Thoracic aorta (tissue), 2 donors: Measurements from ENCODE around the gene CCDC172. TPM values are rescaled to one million over a fixed set of nuclear protein-coding genes. Genes with fewer than 3 reads are reported as not detected.

Source experiments
- ATAC-seq: fragments of 150-250 bp; one replicate; pipeline ENCODE4 v1.8.0; 2017; ENCODE audit warnings: low read depth; ENCODE audit not compliant: insufficient number of reproducible peaks, low FRiP score
- DNase-seq: peaks from one replicate; pipeline ENCODE4 v3.0.0-alpha.2; 2020; ENCODE audit warnings: low spot score
- H3K27ac ChIP-seq, 2 donors: fragments of 200-600 bp; sonication (generic); 1 replicate in 1 of 2; 2 replicates in 1 of 2; pipeline ENCODE4 v1.5.1; 2016; ENCODE audit warnings: mild to moderate bottlenecking in 2 of 2, moderate library complexity in 2 of 2
- H3K27me3 ChIP-seq: fragments of 200-600 bp; sonication (generic); replicated peaks from 2 replicates; pipeline ENCODE4 v1.6.0; 2016; ENCODE audit warnings: mild to moderate bottlenecking; ENCODE audit not compliant: insufficient read depth
- H3K36me3 ChIP-seq: fragments of 200-600 bp; sonication (generic); one replicate; pipeline ENCODE4 v1.5.1; 2016
- H3K4me1 ChIP-seq, 2 donors: fragments of 200-600 bp; sonication (generic); 1 replicate in 1 of 2; 2 replicates in 1 of 2; pipeline versions ENCODE4 v1.5.1 to v1.6.0; 2016; ENCODE audit warnings: low read depth in 2 of 2, mild to moderate bottlenecking in 1 of 2; ENCODE audit not compliant: control insufficient read depth in 1 of 2
- H3K4me3 ChIP-seq: fragments of 200-600 bp; sonication (generic); 2 replicates; pipeline ENCODE4 v1.5.1; 2016; ENCODE audit warnings: mild to moderate bottlenecking
- H3K9me3 ChIP-seq: fragments of 200-600 bp; sonication (generic); 2 replicates; pipeline ENCODE4 v1.5.1; 2016
- CTCF ChIP-seq: fragments of 200-600 bp; sonication (generic); IDR thresholded peaks from one replicate; pipeline ENCODE4 v1.5.1; 2019; ENCODE audit warnings: antibody characterized with exemption
- total RNA-seq, 2 donors: library from RNA; depleted of rRNA; stranded (reverse); fragments of >200 nt; gene quantifications; one replicate each; pipeline versions ENCODE4 v1.1.0 to v1.2.3, GENCODE V29; 2016

CCDC172 gene
- total RNA-seq, 2 donors from 2014 or later, result not detected

- no peak for TF ChIP-seq CTCF
Measured at GRCh38 chr10:116418389-116418788, 94.1 kb downstream of the CCDC172 start.

GRCh38 chr10:116421815-116422214, 97.6 kb downstream of the CCDC172 start:
- no peak for ATAC-seq
- no peak overlapping the region for H3K27ac ChIP-seq
- no peaks in the 10 kb centered on the region for H3K36me3 ChIP-seq
- no peak for DNase-seq
- TF ChIP-seq CTCF, result no peak
- H3K4me1 ChIP-seq, result no peaks in the 10 kb centered on the region
- no peaks in the 10 kb centered on the region for H3K9me3 ChIP-seq
- H3K4me3 ChIP-seq, result no peak overlapping the region
- H3K27me3 ChIP-seq, result no peaks in the 10 kb centered on the region

More at GRCh38 chr10:116418389-116418788, 94.1 kb downstream of the CCDC172 start:
- Histone ChIP-seq H3K4me1 (no peaks in the 10 kb centered on the region), H3K36me3 (no peaks in the 10 kb centered on the region), H3K27me3 (no peaks in the 10 kb centered on the region), H3K27ac (no peak overlapping the region), H3K9me3 (no peaks in the 10 kb centered on the region), H3K4me3 (no peak overlapping the region)
- DNase-seq (no peak), ATAC-seq (no peak)

- Histone ChIP-seq H3K4me3 (no peak within 1 kb of the TSS), H3K4me1 (no peaks in the 10 kb centered on the region), H3K27ac (no peak within 1 kb of the TSS), H3K27me3 (no peaks in the 10 kb centered on the region), H3K9me3 (no peaks in the 10 kb centered on the region), H3K36me3 (no peaks in the 10 kb centered on the region)
- DNase-seq (no peak), ATAC-seq (no peak)
- no peak for TF ChIP-seq CTCF
Measured at GRCh38 chr10:116427671-116428070, 103.4 kb downstream of the CCDC172 start, which contains the start of gene PNLIPRP3. TSS of gene PNLIPRP3 (plus strand) at chr10:116427847. CDS start at chr10:116428013, 166 bp downstream.

GRCh38 chr10:116429288-116429977, 105.2 kb downstream of the CCDC172 start:
- Histone ChIP-seq H3K4me1 (no peaks in the 10 kb centered on the region), H3K9me3 (no peaks in the 10 kb centered on the region), H3K27me3 (no peaks in the 10 kb centered on the region), H3K4me3 (no peak overlapping the region), H3K36me3 (no peaks in the 10 kb centered on the region), H3K27ac (no peak overlapping the region)
- TF ChIP-seq CTCF, result no peak
- DNase-seq (no peak), ATAC-seq (no peak)

Other genes with a start within 250 kb of the CCDC172 start
- gene GFRA1, start 51.2 kb upstream of the CCDC172 start, total RNA-seq, result 1 to 10 TPM; 5.8 to 9.3 TPM
- gene PNLIPRP3, start 103.4 kb downstream of the CCDC172 start, total RNA-seq, result 1 to 10 TPM in 1 of 2 donors, not detected in 1; 1.1 TPM
- 1 to 10 TPM in 1 of 2 donors, not detected in 1; 1.7 TPM for gene PNLIP, start 221.5 kb downstream of the CCDC172 start, total RNA-seq